ENCODE data around the gene HADHA. TPM values are rescaled to one million over a fixed set of nuclear protein-coding genes. Genes with fewer than 3 reads are reported as not detected.

Gene HADHA
- total RNA-seq, 1 donor: 135 TPM

DNA sequence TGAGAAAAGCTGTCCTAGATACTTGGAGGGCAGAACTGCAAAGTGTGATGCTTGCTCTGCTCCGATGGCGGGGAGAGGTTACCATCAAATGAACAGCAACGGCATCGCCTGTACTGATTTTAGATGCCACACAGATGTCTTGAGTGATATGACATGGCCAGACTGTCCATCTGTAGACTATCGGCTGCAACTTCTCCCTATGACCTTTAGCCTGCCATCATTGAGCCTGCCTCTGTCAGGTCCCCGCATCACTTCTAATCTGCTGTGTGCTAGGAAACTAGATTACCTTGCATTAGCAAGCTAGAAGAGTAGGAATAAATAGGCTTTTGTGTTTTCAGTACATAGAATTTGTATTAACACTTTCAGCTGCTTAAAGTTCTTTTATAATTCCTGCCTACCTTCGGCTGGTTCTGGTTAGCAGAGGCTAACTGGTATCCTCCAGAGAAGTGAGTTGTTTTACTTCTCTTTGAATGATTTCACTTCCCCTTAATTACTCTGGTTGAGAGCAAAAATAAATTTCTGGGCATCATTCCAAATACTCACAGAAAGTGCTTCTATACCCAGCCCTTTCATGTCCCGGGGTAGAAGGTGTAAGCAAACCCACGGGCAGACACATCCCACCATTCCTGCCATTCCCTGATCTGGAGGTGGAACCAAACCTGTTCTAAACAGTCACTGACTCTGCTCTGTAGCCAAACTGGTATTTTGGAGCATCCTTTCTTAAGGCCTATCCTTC lies 47.6 kb downstream of the HADHA start:
- H3K4me3 ChIP-seq (ENCODE audit: low read depth, low read length): no peak overlapping the region
- no peak for DNase-seq (ENCODE audit: low read depth)
- no peak for TF ChIP-seq CTCF (IDR thresholded peaks at IDR 0.05; ENCODE audit: insufficient read depth, low read length)

DNA sequence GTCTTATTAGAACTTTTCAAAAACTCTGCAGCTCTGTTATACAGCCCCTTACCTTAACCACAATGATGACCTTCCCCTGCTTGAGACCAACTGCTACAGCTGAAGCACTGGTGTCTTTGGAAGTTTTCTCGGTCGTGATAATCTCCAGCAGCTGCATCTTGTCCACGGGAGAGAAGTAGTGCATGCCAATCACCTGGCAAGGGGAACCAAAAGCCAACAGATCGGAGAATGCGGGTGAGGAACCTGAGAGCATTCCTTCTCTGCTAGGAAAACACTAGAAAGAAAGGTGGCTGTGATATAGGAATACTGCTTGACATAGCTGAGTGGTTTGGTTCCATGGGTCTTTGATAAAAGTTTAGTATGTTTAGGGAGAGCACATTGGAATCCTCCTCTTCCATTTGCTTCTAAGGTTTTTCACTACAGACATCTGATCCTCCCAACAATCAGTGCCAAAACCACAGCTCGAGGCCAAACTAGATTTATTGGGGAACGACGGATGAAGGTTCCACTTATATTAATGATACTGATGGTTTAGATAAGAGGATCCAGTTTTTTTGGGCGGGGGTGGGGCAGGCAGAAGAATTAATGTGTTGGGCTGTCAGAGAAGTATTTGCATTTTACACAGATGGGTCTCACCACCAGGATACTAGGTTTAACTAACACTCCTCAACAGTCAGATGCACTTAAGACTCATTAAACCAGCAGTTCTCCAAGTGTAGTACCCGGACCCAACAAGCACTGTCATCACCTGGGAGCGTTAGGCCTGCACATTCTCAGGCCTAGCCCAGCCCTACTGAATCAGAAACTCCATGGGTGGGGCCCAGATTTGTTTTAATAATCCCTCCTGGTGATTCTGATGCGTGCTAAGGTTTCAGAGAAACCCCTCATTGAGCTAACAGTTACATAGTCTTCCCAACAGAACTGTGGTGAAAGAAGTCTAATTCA lies 49.1 kb downstream of the HADHA start:
- no peak for DNase-seq (ENCODE audit: low read depth)
- no peak for TF ChIP-seq CTCF (IDR thresholded peaks at IDR 0.05; ENCODE audit: insufficient read depth, low read length)

GRCh38 chr2:26193578-26194231 lies 50.7 kb downstream of the HADHA start:
- no peak for TF ChIP-seq CTCF (IDR thresholded peaks at IDR 0.05; ENCODE audit: insufficient read depth, low read length)
- no peak overlapping the region for H3K4me3 ChIP-seq (ENCODE audit: low read depth, low read length)
- no peak for DNase-seq (ENCODE audit: low read depth)

More for the DNA sequence above, 49.1 kb downstream of the HADHA start:
- H3K4me3 ChIP-seq (ENCODE audit: low read depth, low read length): no peak overlapping the region

DNA sequence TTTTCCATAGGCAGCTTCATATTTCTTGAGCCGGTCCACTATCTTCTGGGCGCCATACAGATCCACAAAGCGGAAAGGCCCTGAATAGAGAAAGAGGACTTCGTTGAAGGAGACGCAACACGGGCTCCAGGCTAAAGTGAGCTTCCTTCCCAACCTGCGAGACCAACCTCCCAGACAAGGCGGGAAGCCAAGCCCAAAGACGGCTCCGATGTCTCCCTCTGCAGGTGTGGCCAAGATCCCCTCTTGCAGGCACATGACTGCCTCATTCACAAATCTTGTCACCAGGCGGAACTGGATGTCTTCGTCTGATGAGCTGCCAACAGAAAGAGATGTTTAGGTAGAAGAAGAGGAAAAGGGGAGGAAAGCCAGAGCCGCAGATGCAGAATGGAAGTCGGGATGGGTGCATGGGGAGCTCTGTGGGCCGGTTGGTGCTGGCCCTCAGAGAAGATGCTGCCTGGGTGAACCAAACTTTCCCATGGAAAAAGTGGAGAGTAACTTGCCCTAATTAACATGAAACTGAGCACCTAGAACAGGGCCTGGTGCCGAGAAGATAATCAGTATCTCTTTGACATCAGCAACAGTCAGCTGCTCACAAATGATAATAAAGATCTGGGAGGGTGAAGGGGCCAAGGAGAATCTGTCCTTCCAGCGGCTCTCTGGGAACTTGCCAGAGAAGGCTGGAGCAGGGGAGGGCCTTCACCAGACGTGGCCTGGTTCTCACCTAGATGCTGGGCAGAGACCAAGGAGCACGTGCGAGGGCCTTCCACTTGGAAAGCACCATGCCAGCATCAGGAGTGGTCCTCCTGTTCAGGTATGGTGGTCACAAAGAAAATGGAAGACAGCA lies 52.9 kb downstream of the HADHA start:
- no peak for TF ChIP-seq CTCF (IDR thresholded peaks at IDR 0.05; ENCODE audit: insufficient read depth, low read length)
- H3K4me3 ChIP-seq (ENCODE audit: low read depth, low read length): no peak overlapping the region
- no peak for DNase-seq (ENCODE audit: low read depth)

DNA sequence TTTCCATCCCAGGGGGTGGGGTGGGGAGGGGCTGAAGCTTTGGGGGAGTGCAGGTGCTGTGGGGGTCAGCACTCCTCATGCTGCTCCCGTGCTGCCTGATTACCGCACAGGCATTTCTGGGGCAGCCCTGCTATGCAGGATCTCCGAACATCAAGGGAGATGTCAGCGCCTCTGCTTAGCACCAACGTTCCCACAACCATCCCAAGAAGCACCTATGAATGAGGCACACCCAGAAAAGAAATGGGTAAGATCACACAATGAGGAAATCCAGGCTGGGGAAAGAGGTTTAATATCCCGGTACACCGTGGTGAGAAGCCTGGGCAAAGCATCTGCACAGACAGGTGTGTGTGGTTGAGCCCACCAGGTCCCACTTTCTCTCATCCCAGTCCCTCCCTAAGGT lies 54.1 kb downstream of the HADHA start:
- DNase-seq (ENCODE audit: low read depth): no peak
- TF ChIP-seq CTCF (IDR thresholded peaks at IDR 0.05; ENCODE audit: insufficient read depth, low read length): no peak
- no peak overlapping the region for H3K4me3 ChIP-seq (ENCODE audit: low read depth, low read length)

- DNase-seq (ENCODE audit: low read depth): no peak
- H3K4me3 ChIP-seq (ENCODE audit: low read depth, low read length): no peak overlapping the region
- no peak for TF ChIP-seq CTCF (IDR thresholded peaks at IDR 0.05; ENCODE audit: insufficient read depth, low read length)
Observed at GRCh38 chr2:26189751-26190150, 54.7 kb downstream of the HADHA start.

Data from fibroblast of the aortic adventitia (primary cell).